ENCODE data around the gene OR1I1. TPM values are rescaled to one million over a fixed set of nuclear protein-coding genes. Genes with fewer than 3 reads are reported as not detected.

Gene OR1I1
- total RNA-seq, 1 experiment from 2014 or later, result not detected

GRCh38 chr19:15141143-15141542 is 59.1 kb downstream of the OR1I1 start:
- Histone ChIP-seq H2AK5ac (ENCODE audit: insufficient read length, low read length) (no peak overlapping the region), H3K27ac (ENCODE audit: insufficient read length, low read depth, low read length) (no peak overlapping the region), H3T11ph (ENCODE audit: low read length) (no peak overlapping the region), H3K14ac (ENCODE audit: insufficient read depth, low read length) (no peak overlapping the region), H3K18ac (ENCODE audit: insufficient read length, low read depth, low read length) (no peak overlapping the region), H3K23me2 (ENCODE audit: insufficient read length, low read depth, low read length, poor library complexity, severe bottlenecking) (no peaks in the 10 kb centered on the region), H3K4me1 (ENCODE audit: insufficient read depth, low read length) (no peaks in the 10 kb centered on the region), H4K20me1 (ENCODE audit: control insufficient read depth, insufficient read depth, insufficient read length) (no peaks in the 10 kb centered on the region), H3K4me2 (ENCODE audit: insufficient read depth, insufficient read length, low read length) (no peak overlapping the region), H3K23ac (ENCODE audit: insufficient read length, low read depth, low read length) (no peak overlapping the region), H3K27me3 (ENCODE audit: insufficient read depth, low read length) (no peaks in the 10 kb centered on the region), H2BK5ac (ENCODE audit: insufficient read length, low read length) (no peak overlapping the region), H2BK20ac (ENCODE audit: low read depth, low read length, poor library complexity, severe bottlenecking) (no peak overlapping the region), H3K9me3 (ENCODE audit: control insufficient read depth, low read depth, low read length) (no peaks in the 10 kb centered on the region), H3K79me2 (ENCODE audit: insufficient read depth, low read length) (no peaks in the 10 kb centered on the region), H3K9ac (ENCODE audit: extremely low read depth, insufficient read length, low read length) (no peak overlapping the region), H4K5ac (ENCODE audit: insufficient read length, low read depth, low read length) (no peak overlapping the region), H3K56ac (ENCODE audit: insufficient read length, low read depth, low read length) (no peak overlapping the region), H2BK120ac (ENCODE audit: low read depth, low read length, poor library complexity, severe bottlenecking) (no peak overlapping the region), H4K8ac (replicated peaks; ENCODE audit: insufficient read length, low read depth, low read length) (no peak overlapping the region), H2AFZ (ENCODE audit: low read length) (no peak overlapping the region), H2BK15ac (ENCODE audit: low read depth, low read length) (no peak overlapping the region), H4K91ac (ENCODE audit: insufficient read length, low read depth, low read length) (no peak overlapping the region), H2BK12ac (ENCODE audit: insufficient read length, low read depth, low read length) (no peak overlapping the region), H3K79me1 (ENCODE audit: insufficient read depth, low read depth, low read length, poor library complexity, severe bottlenecking) (no peaks in the 10 kb centered on the region), H3K4ac (ENCODE audit: low read depth, low read length) (no peak overlapping the region)
- Mint-ChIP-seq H3K27ac (no peak overlapping the region; a peak in 1 of 7 replicates), H3K4me3 (no peak overlapping the region), H3K36me3 (ENCODE audit: insufficient read depth in 1 of 3, low read depth in 3 of 3) (no peaks in the 10 kb centered on the region), H3K27me3 (ENCODE audit: low read depth) (peaks cover 20% of the 10 kb centered on the region), H3K4me1 (peaks cover 2 to 6% of the 10 kb centered on the region in 2 experiments; a peak in 3 of 4 replicates), H3K9me3 (peaks cover 17 to 22% of the 10 kb centered on the region in 2 experiments)
- no CpG with 5 or more reads among the region's 25 CpGs for WGBS (ENCODE audit: extremely low coverage, insufficient read length, low lambda C conversion rate)
- no peak for TF ChIP-seq CTCF (conservative IDR thresholded peaks at IDR 0.05)
- no peak for DNase-seq
